Breast epithelium (tissue), 4 donors: ENCODE results near the gene SMIM1. TPM values are rescaled to one million over a fixed set of nuclear protein-coding genes. Genes with fewer than 3 reads are reported as not detected.

Source experiments
- DNase-seq, 2 donors: peaks; one replicate each; pipeline ENCODE4 v3.0.0-alpha.2; 2019; ENCODE audit warnings: low spot score in 2 of 2
- H3K27ac ChIP-seq, 2 donors: fragments of 200-600 bp; sonication (generic) in 1 of 2; one replicate each; pipeline ENCODE4 v1.5.1; 2016 to 2019; ENCODE audit warnings: mild to moderate bottlenecking in 1 of 2
- H3K27me3 ChIP-seq, 2 donors: fragments of 200-600 bp; sonication (generic) in 1 of 2; one replicate each; pipeline versions ENCODE4 v1.5.1 to v1.6.0; 2017 to 2019; ENCODE audit warnings: control low read depth in 1 of 2, mild to moderate bottlenecking in 1 of 2
- H3K36me3 ChIP-seq: fragments of 200-600 bp; one replicate; pipeline ENCODE4 v1.5.1; 2019
- H3K4me1 ChIP-seq, 2 donors: fragments of 200-600 bp; sonication (generic); one replicate each; pipeline ENCODE4 v1.5.1; 2016 to 2019; ENCODE audit warnings: control low read depth in 1 of 2
- H3K4me3 ChIP-seq, 3 donors: fragments of 200-600 bp; sonication (generic); 1 replicate in 2 of 3; 2 replicates in 1 of 3; pipeline ENCODE4 v1.5.1; 2016 to 2019; ENCODE audit warnings: mild to moderate bottlenecking in 3 of 3, moderate library complexity in 2 of 3
- H3K9me3 ChIP-seq, 2 donors: fragments of 200-600 bp; sonication (generic) in 1 of 2; one replicate each; pipeline ENCODE4 v1.5.1; 2016 to 2019; ENCODE audit warnings: control low read depth in 1 of 2
- CTCF ChIP-seq, 3 donors: fragments of 450-650 bp; IDR thresholded peaks; one replicate each; pipeline ENCODE4 v1.5.1; 2016 to 2017; ENCODE audit warnings: antibody characterized with exemption in 3 of 3, mild to moderate bottlenecking in 3 of 3, moderate library complexity in 3 of 3
- POLR2A ChIP-seq: fragments of 450-650 bp; IDR thresholded peaks from one replicate; pipeline ENCODE4 v1.6.1; 2016; ENCODE audit warnings: antibody characterized with exemption, mild to moderate bottlenecking, moderate library complexity
- POLR2AphosphoS5 ChIP-seq, 3 donors: sonication (generic); formaldehyde crosslinking; IDR thresholded peaks; one replicate each; pipeline ENCODE4 v1.6.1; 2017; ENCODE audit warnings: antibody characterized with exemption in 3 of 3
- intact Hi-C: fragments of 100-400 bp; cut with DNase I; formaldehyde crosslinking; loops from one replicate; pipeline ENCODE4 v1.15.1; 2023; ENCODE audit warnings: low total_unique reads
- total RNA-seq, 3 donors: library from RNA; depleted of rRNA; stranded (reverse); fragments of >200 nt; gene quantifications; one replicate each; pipeline ENCODE4 v1.1.0, GENCODE V29; 2016

SMIM1 gene
- total RNA-seq, 3 donors from 2014 or later: 1.3 to 4.7 (median 4.6) TPM

GRCh38 chr1:3772027-3772714 is 378 bp upstream of the SMIM1 start:
- intact Hi-C loops: no loop called here
- Histone ChIP-seq H3K4me3 (peak overlapping the region; percentile 51 to 97 (median 83)), H3K36me3 (no peaks in the 10 kb centered on the region), H3K9me3 (no peaks in the 10 kb centered on the region), H3K4me1 (peaks cover 10 to 15% of the 10 kb centered on the region in 2 donors), H3K27ac (peak overlapping the region; percentile 83 to 97), H3K27me3 (no peaks in the 10 kb centered on the region)
- TF ChIP-seq POLR2AphosphoS5 (IDR thresholded peaks at IDR 0.05) (no peak), POLR2A (peak; percentile 13)
- peak; percentile 88 to 93 for DNase-seq

GRCh38 chr1:3773572-3774275 is 1.2 kb downstream of the SMIM1 start:
- Histone ChIP-seq H3K9me3 (no peaks in the 10 kb centered on the region), H3K4me1 (peaks cover 10 to 15% of the 10 kb centered on the region in 2 donors), H3K36me3 (no peaks in the 10 kb centered on the region), H3K27ac (peak overlapping the region; percentile 83 to 97), H3K4me3 (peak overlapping the region in 2 of 3 donors; percentile 83 to 97), H3K27me3 (no peaks in the 10 kb centered on the region)
- TF ChIP-seq POLR2A (no peak), CTCF (IDR thresholded peaks at IDR 0.05) (no peak), POLR2AphosphoS5 (IDR thresholded peaks at IDR 0.05) (no peak)
- DNase-seq: no peak
- intact Hi-C loops: no loop called here

- Histone ChIP-seq H3K4me1 (peaks cover 10 to 15% of the 10 kb centered on the region in 2 donors), H3K27ac (peak overlapping the region in 1 of 2 donors; percentile 19), H3K9me3 (no peaks in the 10 kb centered on the region), H3K36me3 (peaks cover 1% of the 10 kb centered on the region), H3K27me3 (no peaks in the 10 kb centered on the region), H3K4me3 (no peak overlapping the region)
- no peak for TF ChIP-seq CTCF (IDR thresholded peaks at IDR 0.05)
- TF ChIP-seq POLR2AphosphoS5 (IDR thresholded peaks at IDR 0.05): no peak
- TF ChIP-seq POLR2A: no peak
- intact Hi-C loops: no loop called here
- DNase-seq: no peak
These were observed 1.9 kb downstream of the SMIM1 start for GRCh38 chr1:3774276-3774945.

GRCh38 chr1:3774946-3775489 is 2.5 kb downstream of the SMIM1 start:
- peaks cover 3% of the 10 kb centered on the region for H3K36me3 ChIP-seq
- no peak for DNase-seq
- TF ChIP-seq POLR2AphosphoS5 (IDR thresholded peaks at IDR 0.05) (no peak), CTCF (IDR thresholded peaks at IDR 0.05) (no peak), POLR2A (no peak)
- no peaks in the 10 kb centered on the region for H3K9me3 ChIP-seq
- no peaks in the 10 kb centered on the region for H3K27me3 ChIP-seq
- H3K4me3 ChIP-seq: peak overlapping the region in 1 of 3 donors; percentile 11
- intact Hi-C loops: no loop called here
- peak overlapping the region in 1 of 2 donors; percentile 19 for H3K27ac ChIP-seq
- peaks cover 10 to 15% of the 10 kb centered on the region in 2 donors for H3K4me1 ChIP-seq

GRCh38 chr1:3775490-3776230 is 3.1 kb downstream of the SMIM1 start:
- DNase-seq: no peak
- Histone ChIP-seq H3K27ac (peak overlapping the region in 1 of 2 donors; percentile 19), H3K4me1 (peaks cover 10 to 15% of the 10 kb centered on the region in 2 donors)

More at GRCh38 chr1:3775490-3776230, 3.1 kb downstream of the SMIM1 start:
- peak overlapping the region in 1 of 3 donors; percentile 11 for H3K4me3 ChIP-seq
- no peaks in the 10 kb centered on the region for H3K9me3 ChIP-seq
- no peak for TF ChIP-seq CTCF (IDR thresholded peaks at IDR 0.05)
- no peak for TF ChIP-seq POLR2A
- no peak for TF ChIP-seq POLR2AphosphoS5 (IDR thresholded peaks at IDR 0.05)
- intact Hi-C loops: no loop called here
- H3K36me3 ChIP-seq: peaks cover 7% of the 10 kb centered on the region
- H3K27me3 ChIP-seq: no peaks in the 10 kb centered on the region
